Natural killer cell (primary cell): Measurements from ENCODE around the gene IBA57. TPM values are rescaled to one million over a fixed set of nuclear protein-coding genes. Genes with fewer than 3 reads are reported as not detected.

Experiments
- ATAC-seq, 3 donors: fragments of 150-1000 bp in 2 of 3; fragments of 200-7000 bp in 1 of 3; cut with Tn5 transposase; 1 replicate in 1 of 3; 2 replicates in 2 of 3; pipeline ENCODE4 v1.10.0; 2021; ENCODE audit warnings: mild to moderate bottlenecking in 2 of 3, moderate library complexity in 2 of 3
- DNase-seq, 2 donors: peaks; one replicate each; pipeline versions ENCODE4 v3.0.0 to v3.0.0-alpha.2; 2013 to 2021; ENCODE audit warnings: mixed read lengths in 1 of 2
- H3K27ac ChIP-seq: one replicate; pipeline ENCODE4 v1.5.1; 2013; ENCODE audit warnings: mild to moderate bottlenecking, low read length
- H3K27me3 ChIP-seq: one replicate; pipeline ENCODE4 v1.6.1; 2013; ENCODE audit warnings: low read length; ENCODE audit not compliant: control insufficient read depth, insufficient read depth
- H3K36me3 ChIP-seq: one replicate; pipeline ENCODE4 v1.6.1; 2013; ENCODE audit warnings: low read length; ENCODE audit not compliant: control insufficient read depth, insufficient read depth
- H3K4me1 ChIP-seq: one replicate; pipeline ENCODE4 v1.6.1; 2013; ENCODE audit warnings: low read length; ENCODE audit not compliant: control insufficient read depth, insufficient read depth
- H3K4me3 ChIP-seq: one replicate; pipeline ENCODE4 v1.5.1; 2013; ENCODE audit warnings: low read length
- H3K9me3 ChIP-seq: one replicate; pipeline ENCODE4 v1.6.1; 2013; ENCODE audit warnings: low read length; ENCODE audit not compliant: control insufficient read depth, insufficient read depth
- H3K27ac Mint-ChIP-seq, 2 donors: one replicate each; pipeline ENCODE4 v1.8.0; 2022; ENCODE audit warnings: mild to moderate bottlenecking in 2 of 2, mixed read lengths in 2 of 2, moderate library complexity in 1 of 2
- H3K27me3 Mint-ChIP-seq, 2 donors: one replicate each; pipeline ENCODE4 v1.8.0; 2022; ENCODE audit warnings: low read depth in 2 of 2, mixed read lengths in 2 of 2
- H3K36me3 Mint-ChIP-seq: one replicate; pipeline ENCODE4 v1.8.0; 2022; ENCODE audit warnings: mixed read lengths
- H3K4me1 Mint-ChIP-seq, 2 donors: one replicate each; pipeline ENCODE4 v1.8.0; 2022; ENCODE audit warnings: mixed read lengths in 2 of 2
- H3K4me3 Mint-ChIP-seq: one replicate; pipeline ENCODE4 v1.8.0; 2022; ENCODE audit warnings: mild to moderate bottlenecking, moderate library complexity, mixed read lengths
- H3K9me3 Mint-ChIP-seq, 2 donors: one replicate each; pipeline ENCODE4 v1.8.0; 2022; ENCODE audit warnings: mixed read lengths in 2 of 2
- WGBS: methylation state at CpG from one replicate; pipeline ENCODE4 v1.1.7; 2013; ENCODE audit warnings: missing lambda C conversion rate; ENCODE audit not compliant: insufficient coverage; 5-methylcytosine and 5-hydroxymethylcytosine counted together
- intact Hi-C: fragments of 100-400 bp; cut with micrococcal nuclease; formaldehyde crosslinking; loops from one replicate; pipeline ENCODE4 v1.14.2; 2022
- total RNA-seq, 4 donors: library from RNA; stranded (reverse); fragments of 120-200 nt in 1 of 4; gene quantifications; one replicate each; pipeline versions ENCODE4 v1.2.3 to v1.2.4, GENCODE V29; 2013 to 2022
- TF ChIP-seq, protein P1 (sequence below): fragments of 200-600 bp; IDR thresholded peaks from one replicate; pipeline ENCODE4 v1.8.0; 2022; ENCODE audit warnings: antibody characterized with exemption

The IBA57 gene
- total RNA-seq, 3 donors from 2014 or later (not counting 1 experiment from before 2014, with no cell fraction given) = 13.3 to 14.1 (median 13.8) TPM

DNA sequence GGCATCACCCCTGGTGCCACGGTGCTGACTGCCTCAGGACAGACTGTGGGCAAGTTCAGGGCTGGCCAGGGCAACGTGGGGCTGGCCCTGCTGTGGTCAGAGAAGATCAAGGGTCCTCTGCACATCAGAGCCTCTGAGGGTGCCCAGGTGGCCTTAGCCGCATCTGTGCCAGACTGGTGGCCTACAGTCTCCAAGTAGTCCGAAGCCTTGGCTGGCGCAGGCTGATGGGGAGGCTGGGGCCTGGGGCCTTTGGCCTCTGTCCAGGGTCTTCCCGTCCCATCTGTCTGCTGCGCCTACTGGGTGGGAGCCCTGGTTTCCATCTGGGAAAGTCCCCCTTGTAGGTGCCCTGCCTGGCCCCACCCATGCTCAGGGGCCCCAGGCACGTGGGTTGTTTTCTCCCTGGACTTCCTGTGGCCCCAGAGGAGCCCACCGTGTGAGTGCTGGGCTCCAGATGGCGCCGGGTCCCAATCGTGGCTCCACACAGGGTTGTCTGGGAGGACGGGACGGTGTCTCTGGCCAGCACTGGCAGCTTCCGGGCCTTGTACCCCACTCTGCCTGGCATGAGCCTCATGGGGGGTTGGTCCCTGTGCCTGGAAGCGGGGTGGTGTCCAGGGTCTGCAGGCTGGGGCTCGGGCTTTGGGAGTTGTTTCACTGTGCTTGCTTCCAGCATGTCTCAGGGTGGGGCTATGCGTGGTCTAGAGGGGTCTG, 9.9 kb downstream of the IBA57 start:
- no peak for DNase-seq
- peaks cover 2% of the 10 kb centered on the region for H3K36me3 ChIP-seq
- no peaks in the 10 kb centered on the region for H3K27me3 Mint-ChIP-seq
- no peak overlapping the region for H3K27ac Mint-ChIP-seq
- no peaks in the 10 kb centered on the region for H3K27me3 ChIP-seq
- H3K9me3 ChIP-seq = peaks cover 2% of the 10 kb centered on the region
- no peaks in the 10 kb centered on the region for H3K36me3 Mint-ChIP-seq
- no peak for ATAC-seq
- H3K9me3 Mint-ChIP-seq = no peaks in the 10 kb centered on the region
- TF ChIP-seq, protein P1, sequence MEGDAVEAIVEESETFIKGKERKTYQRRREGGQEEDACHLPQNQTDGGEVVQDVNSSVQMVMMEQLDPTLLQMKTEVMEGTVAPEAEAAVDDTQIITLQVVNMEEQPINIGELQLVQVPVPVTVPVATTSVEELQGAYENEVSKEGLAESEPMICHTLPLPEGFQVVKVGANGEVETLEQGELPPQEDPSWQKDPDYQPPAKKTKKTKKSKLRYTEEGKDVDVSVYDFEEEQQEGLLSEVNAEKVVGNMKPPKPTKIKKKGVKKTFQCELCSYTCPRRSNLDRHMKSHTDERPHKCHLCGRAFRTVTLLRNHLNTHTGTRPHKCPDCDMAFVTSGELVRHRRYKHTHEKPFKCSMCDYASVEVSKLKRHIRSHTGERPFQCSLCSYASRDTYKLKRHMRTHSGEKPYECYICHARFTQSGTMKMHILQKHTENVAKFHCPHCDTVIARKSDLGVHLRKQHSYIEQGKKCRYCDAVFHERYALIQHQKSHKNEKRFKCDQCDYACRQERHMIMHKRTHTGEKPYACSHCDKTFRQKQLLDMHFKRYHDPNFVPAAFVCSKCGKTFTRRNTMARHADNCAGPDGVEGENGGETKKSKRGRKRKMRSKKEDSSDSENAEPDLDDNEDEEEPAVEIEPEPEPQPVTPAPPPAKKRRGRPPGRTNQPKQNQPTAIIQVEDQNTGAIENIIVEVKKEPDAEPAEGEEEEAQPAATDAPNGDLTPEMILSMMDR = no peak
- H3K4me3 ChIP-seq = no peak overlapping the region
- intact Hi-C loops = no loop called here
- H3K4me1 Mint-ChIP-seq = peaks cover 20 to 26% of the 10 kb centered on the region in 2 donors
- 90% methylated on average over 18 of the region's 18 CpGs for WGBS
- H3K4me3 Mint-ChIP-seq = no peak overlapping the region
- H3K27ac ChIP-seq = no peak overlapping the region
- H3K4me1 ChIP-seq = peaks cover 13% of the 10 kb centered on the region

DNA sequence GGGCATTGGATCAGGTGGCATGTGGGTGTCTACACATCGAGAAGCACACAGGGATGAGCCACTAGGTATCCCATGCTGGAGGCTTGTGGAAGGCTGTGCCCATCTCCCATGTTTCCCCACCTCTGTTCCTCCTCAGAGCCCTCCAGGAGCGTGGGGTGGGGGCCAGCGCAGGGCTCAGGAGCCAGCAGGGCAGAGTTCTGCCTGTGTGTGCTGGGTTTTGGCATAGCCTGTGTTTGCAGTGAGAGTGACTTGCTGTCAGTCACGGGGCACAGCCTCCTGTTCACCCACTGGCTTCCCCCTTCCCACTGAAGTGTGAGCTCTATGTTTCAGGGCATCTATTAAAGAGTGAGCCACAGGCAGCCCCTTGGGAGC, 10.4 kb downstream of the IBA57 start:
- H3K27me3 Mint-ChIP-seq = no peaks in the 10 kb centered on the region
- peaks cover 20 to 26% of the 10 kb centered on the region in 2 donors for H3K4me1 Mint-ChIP-seq
- Histone ChIP-seq H3K36me3 (peaks cover 2% of the 10 kb centered on the region), H3K9me3 (peaks cover 2% of the 10 kb centered on the region), H3K4me3 (no peak overlapping the region), H3K4me1 (peaks cover 13% of the 10 kb centered on the region), H3K27ac (no peak overlapping the region), H3K27me3 (no peaks in the 10 kb centered on the region)
- WGBS = 100% methylated on average over 3 of the region's 4 CpGs
- DNase-seq (no peak), ATAC-seq (no peak)
- H3K9me3 Mint-ChIP-seq = no peaks in the 10 kb centered on the region
- intact Hi-C loops = no loop called here
- TF ChIP-seq, protein P1 = no peak
- no peak overlapping the region for H3K27ac Mint-ChIP-seq
- no peaks in the 10 kb centered on the region for H3K36me3 Mint-ChIP-seq
- no peak overlapping the region for H3K4me3 Mint-ChIP-seq

DNA sequence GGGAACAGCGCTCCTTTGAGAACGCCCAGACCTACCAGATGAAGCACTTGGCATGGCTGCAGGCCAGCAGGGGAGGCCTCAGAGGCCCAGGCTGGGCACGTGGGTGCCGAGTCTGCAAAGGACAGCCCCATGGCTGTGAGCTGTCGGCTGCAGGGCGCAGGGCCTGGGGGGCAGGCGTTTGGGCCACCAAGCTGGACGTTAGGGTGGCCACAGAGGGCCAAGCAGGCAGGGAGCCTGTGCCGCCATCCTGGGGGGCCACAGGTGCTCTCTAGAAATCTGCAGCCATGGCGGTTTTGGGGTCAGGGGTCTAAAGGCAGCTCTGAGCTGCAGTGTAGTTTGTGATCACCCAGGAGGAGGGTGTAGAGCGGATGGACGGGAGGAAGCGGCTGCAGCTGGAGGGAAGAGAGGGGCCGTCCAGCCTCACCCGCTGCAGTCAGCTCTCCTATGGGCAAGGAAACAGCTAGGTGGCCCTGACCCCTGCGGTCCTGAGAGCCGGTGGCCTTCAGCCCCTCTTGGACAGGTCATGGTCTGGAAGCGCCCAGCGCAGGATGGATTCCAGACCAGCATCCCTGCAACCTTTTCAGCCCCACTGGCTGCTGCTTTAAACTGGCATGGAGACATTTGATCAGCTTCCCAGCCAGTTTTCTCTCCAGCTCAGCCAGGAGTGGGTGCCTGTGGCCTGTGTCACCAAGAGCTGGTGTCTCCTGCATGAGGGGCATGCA, 11.0 kb downstream of the IBA57 start:
- no peak overlapping the region for H3K4me3 Mint-ChIP-seq
- Histone ChIP-seq H3K4me1 (peaks cover 15% of the 10 kb centered on the region), H3K4me3 (no peak overlapping the region), H3K36me3 (peaks cover 2% of the 10 kb centered on the region), H3K9me3 (peaks cover 2% of the 10 kb centered on the region), H3K27me3 (no peaks in the 10 kb centered on the region), H3K27ac (no peak overlapping the region)
- ATAC-seq (no peak), DNase-seq (no peak)
- 95% methylated on average over 19 of the region's 19 CpGs for WGBS
- no peaks in the 10 kb centered on the region for H3K27me3 Mint-ChIP-seq
- H3K9me3 Mint-ChIP-seq = no peaks in the 10 kb centered on the region
- no peaks in the 10 kb centered on the region for H3K36me3 Mint-ChIP-seq
- H3K4me1 Mint-ChIP-seq = peaks cover 23 to 28% of the 10 kb centered on the region in 2 donors
- intact Hi-C loops = no loop called here
- TF ChIP-seq, protein P1 = no peak
- H3K27ac Mint-ChIP-seq = no peak overlapping the region
